Measurements from ENCODE around the gene OR11A1. TPM values are rescaled to one million over a fixed set of nuclear protein-coding genes. Genes with fewer than 3 reads are reported as not detected.

OR11A1 gene
- total RNA-seq, 1 experiment from 2014 or later = not detected

DNA sequence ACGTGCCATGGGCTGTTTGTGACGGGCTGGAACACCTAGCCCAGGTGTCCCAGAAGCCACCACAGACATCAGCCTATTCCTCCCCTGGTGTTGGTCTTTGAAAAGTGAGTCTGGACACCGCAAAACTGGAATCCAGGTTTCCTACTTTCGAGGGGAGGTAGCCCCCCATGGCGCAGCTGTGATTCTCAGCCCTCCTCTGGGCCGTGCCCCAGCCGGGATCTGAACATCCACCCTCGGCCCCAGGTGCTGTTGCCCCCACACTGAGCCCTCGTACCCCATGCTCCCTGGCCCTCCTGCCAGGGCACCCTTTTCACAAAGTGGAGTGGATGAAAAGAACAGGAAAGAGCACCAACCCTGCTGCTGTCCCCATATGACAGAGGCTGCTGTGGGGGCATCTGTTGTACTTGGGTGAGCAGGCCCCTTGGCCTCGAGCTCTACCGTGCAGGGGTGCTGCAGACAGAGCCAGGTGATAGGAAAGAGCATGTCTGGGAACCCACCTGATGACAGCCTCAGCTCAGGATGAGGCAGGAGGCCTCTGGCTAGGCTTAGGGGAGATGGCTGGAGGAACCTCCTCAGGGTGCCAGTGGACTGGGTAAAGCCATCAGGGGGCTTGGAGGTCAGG lies 49.7 kb upstream of the OR11A1 start:
- Histone ChIP-seq H2AK5ac (ENCODE audit: insufficient read length, low read length) (no peak overlapping the region), H3K27me3 (ENCODE audit: insufficient read depth, low read length) (no peaks in the 10 kb centered on the region), H3K14ac (ENCODE audit: insufficient read depth, low read length) (no peak overlapping the region), H3K18ac (ENCODE audit: insufficient read length, low read depth, low read length) (no peak overlapping the region), H3K56ac (ENCODE audit: insufficient read length, low read depth, low read length) (no peak overlapping the region), H3K9me3 (ENCODE audit: control insufficient read depth, low read depth, low read length) (no peaks in the 10 kb centered on the region), H3K79me1 (ENCODE audit: insufficient read depth, low read depth, low read length, poor library complexity, severe bottlenecking) (no peaks in the 10 kb centered on the region), H3K23ac (ENCODE audit: insufficient read length, low read depth, low read length) (no peak overlapping the region), H3T11ph (ENCODE audit: low read length) (no peak overlapping the region), H3K27ac (ENCODE audit: insufficient read length, low read depth, low read length) (no peak overlapping the region), H3K4me1 (ENCODE audit: insufficient read depth, low read length) (no peaks in the 10 kb centered on the region), H2BK15ac (ENCODE audit: low read depth, low read length) (no peak overlapping the region), H4K91ac (ENCODE audit: insufficient read length, low read depth, low read length) (no peak overlapping the region), H3K4ac (ENCODE audit: low read depth, low read length) (no peak overlapping the region), H2BK12ac (ENCODE audit: insufficient read length, low read depth, low read length) (no peak overlapping the region), H4K5ac (ENCODE audit: insufficient read length, low read depth, low read length) (no peak overlapping the region), H4K20me1 (ENCODE audit: control insufficient read depth, insufficient read depth, insufficient read length) (no peaks in the 10 kb centered on the region), H2AFZ (ENCODE audit: low read length) (no peak overlapping the region), H3K23me2 (ENCODE audit: insufficient read length, low read depth, low read length, poor library complexity, severe bottlenecking) (no peaks in the 10 kb centered on the region), H4K8ac (replicated peaks; ENCODE audit: insufficient read length, low read depth, low read length) (no peak overlapping the region), H2BK20ac (ENCODE audit: low read depth, low read length, poor library complexity, severe bottlenecking) (no peak overlapping the region), H3K79me2 (ENCODE audit: insufficient read depth, low read length) (no peaks in the 10 kb centered on the region), H3K4me2 (ENCODE audit: insufficient read depth, insufficient read length, low read length) (no peak overlapping the region), H2BK120ac (ENCODE audit: low read depth, low read length, poor library complexity, severe bottlenecking) (no peak overlapping the region), H2BK5ac (ENCODE audit: insufficient read length, low read length) (no peak overlapping the region), H3K9ac (ENCODE audit: extremely low read depth, insufficient read length, low read length) (no peak overlapping the region)
- DNase-seq = peak; percentile 8
- H3K9me3 Mint-ChIP-seq = no peaks in the 10 kb centered on the region; a peak in 1 of 5 replicates
- no peak overlapping the region for H3K27ac Mint-ChIP-seq
- TF ChIP-seq, protein P1, sequence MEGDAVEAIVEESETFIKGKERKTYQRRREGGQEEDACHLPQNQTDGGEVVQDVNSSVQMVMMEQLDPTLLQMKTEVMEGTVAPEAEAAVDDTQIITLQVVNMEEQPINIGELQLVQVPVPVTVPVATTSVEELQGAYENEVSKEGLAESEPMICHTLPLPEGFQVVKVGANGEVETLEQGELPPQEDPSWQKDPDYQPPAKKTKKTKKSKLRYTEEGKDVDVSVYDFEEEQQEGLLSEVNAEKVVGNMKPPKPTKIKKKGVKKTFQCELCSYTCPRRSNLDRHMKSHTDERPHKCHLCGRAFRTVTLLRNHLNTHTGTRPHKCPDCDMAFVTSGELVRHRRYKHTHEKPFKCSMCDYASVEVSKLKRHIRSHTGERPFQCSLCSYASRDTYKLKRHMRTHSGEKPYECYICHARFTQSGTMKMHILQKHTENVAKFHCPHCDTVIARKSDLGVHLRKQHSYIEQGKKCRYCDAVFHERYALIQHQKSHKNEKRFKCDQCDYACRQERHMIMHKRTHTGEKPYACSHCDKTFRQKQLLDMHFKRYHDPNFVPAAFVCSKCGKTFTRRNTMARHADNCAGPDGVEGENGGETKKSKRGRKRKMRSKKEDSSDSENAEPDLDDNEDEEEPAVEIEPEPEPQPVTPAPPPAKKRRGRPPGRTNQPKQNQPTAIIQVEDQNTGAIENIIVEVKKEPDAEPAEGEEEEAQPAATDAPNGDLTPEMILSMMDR (conservative IDR thresholded peaks at IDR 0.05) = no peak
- no peaks in the 10 kb centered on the region for H3K36me3 Mint-ChIP-seq (ENCODE audit: insufficient read depth in 1 of 3, low read depth in 3 of 3)
- peaks cover 4 to 11% of the 10 kb centered on the region in 2 experiments for H3K4me1 Mint-ChIP-seq
- H3K4me3 Mint-ChIP-seq = no peak overlapping the region
- peaks cover 7% of the 10 kb centered on the region for H3K27me3 Mint-ChIP-seq (ENCODE audit: low read depth)
- no CpG with 5 or more reads among the region's 11 CpGs for WGBS (ENCODE audit: extremely low coverage, insufficient read length, low lambda C conversion rate)
